Fibroblast of skin of back (primary cell): ENCODE results near the gene SLC48A1.
"Not testable (repeated sequence)": the region's sequence is repeated elsewhere in the genome, so short reads cannot be mapped to it uniquely, and the experiment has no call there.

ENCODE experiments used
- DNase-seq: peaks from one replicate; pipeline ENCODE4 v3.0.0-alpha.2; 2013

The SLC48A1 gene

GRCh38 chr12:47794679-47795078 lies 21.6 kb downstream of the SLC48A1 start:
- no peak for DNase-seq

DNA sequence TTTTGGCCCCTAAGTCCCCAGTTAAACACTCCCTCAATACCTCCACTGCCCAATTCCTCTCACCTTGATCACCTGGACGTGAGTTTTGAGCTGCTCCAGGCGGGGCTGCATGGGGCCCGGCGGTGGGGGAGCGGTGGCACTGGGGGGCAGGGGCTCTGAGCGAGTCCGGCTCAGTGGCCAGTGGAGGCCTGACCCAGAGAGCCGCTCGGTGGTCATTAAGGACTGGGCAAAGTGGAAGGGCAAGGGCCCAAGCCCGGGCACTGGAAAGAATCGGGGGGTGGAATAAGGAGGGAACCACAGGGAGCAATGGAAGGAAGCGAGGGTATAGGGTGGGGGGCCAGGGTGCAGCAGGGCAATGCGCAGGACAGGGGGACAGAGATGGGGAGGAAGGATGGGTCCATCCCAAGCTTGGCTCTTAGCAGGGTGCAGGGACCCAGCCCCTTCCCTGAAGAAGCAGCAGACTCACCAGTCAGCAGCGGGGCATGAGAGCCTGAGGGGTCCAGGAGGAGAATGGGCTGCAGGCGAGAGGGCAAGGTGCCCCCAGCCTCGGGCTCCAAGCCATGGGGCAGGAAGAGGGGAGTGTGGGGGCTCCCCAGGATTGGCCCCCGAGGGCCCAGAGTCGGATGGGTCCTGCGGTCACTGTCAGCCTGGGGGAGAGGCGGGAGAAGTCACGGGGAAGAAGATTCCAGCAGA lies 22.2 kb downstream of the SLC48A1 start:
- DNase-seq: no peak

DNA sequence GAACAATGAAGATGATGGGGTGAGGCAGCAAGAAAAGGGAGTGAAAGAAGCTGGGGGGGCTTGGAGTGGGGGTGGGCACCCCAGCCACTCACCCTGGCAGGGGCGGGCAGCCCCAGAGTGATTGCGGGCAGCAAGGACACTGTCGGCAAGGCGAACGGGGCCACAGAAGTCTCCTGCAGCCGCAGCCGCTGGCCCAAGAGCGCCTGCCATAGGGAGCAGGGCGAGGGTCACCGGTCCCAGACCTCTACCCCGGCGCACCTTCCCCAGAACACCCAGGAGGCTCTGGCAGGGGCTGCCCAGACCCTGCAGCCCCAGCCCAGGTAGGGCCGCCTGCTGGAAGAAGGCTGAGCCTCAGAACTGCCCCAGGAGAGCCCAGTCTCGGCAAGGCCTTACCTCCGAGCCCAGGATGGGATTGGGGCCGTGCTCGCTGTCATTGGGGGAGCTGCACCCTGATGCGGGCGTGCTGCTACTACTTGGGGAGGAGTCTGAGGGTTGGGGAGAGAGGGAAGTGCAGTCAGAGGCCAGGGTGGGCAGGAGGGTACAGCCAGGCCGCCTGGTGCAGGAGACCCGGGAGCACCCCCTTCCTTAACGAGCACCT lies 22.9 kb downstream of the SLC48A1 start:
- DNase-seq: no peak

DNA sequence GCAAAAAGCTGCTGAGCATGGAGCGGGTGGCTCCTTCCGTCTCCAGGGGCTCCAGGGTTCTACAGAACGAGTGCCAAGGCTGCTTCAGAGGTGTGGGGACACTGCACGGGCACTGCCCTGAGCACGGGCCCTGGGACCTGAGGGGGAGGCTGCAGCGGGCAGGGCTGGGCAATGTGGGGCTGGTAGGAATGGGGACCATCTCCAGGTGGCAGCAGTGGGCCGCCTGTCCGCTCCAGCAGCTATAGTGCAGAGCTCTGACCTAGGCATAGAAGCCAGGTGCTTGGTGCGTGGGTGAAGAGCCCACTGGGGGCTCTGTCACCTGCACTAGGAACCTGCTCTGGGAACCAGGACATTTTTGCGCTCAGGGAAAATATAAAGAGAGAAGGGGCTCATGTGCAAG lies 24.4 kb downstream of the SLC48A1 start:
- DNase-seq: no peak

- no peak for DNase-seq
Observed at GRCh38 chr12:47798382-47798948, 25.4 kb downstream of the SLC48A1 start.

GRCh38 chr12:47799357-47799955 lies 26.4 kb downstream of the SLC48A1 start:
- no peak for DNase-seq

- no peak for DNase-seq
Observed at GRCh38 chr12:47800582-47800981, 27.5 kb downstream of the SLC48A1 start.

DNA sequence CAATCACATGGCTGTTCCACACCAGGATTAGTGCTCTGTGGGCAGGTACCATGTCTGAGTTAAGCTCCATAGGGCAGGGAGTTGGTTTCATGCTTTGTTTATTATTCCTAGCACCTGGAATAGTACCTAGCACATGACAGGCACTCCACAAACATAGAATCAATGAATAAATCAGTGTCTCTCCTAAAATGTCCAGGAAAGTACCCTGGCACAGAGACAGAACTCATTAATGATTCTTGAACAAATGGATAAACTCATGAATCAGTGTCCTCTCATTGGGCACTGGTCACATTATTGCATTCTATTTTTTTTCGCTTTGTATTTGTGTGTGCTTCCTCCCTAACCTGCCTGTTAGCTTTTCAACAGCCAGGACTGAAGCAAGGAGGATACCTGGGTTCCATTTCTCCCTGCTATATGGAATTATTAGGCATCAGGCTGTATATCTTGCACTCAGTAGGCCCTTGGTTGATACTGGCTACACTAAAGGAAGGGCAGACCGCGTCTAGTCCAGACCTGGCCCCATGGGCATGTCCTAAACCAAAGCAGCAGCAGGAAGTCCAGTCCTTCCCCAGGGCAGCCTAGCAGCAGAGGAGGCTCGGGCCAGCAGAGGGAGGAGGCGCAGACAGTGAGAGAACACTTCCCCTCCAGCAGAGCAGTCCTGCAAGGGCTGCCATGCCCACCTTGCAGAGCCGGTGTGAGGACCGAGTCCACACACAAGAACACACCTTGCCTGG lies 28.3 kb downstream of the SLC48A1 start:
- DNase-seq: no peak

DNA sequence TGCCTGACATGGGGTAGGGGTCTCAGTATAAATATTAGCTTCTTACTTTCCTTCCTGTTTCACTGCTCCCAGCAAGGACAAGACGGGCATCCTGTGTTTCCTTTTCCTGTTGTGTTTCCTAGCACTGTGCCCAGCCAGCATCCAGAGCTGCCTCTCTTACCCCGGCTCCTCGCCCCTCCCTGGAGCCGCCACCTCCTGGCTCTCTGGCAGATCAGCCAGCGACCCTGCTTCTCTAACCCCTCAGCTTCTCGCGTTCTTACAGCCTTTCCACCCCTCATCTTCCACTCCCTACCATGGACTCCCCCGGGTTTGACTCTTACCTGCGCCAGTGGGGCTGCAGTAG lies 28.8 kb downstream of the SLC48A1 start:
- DNase-seq: no peak

DNA sequence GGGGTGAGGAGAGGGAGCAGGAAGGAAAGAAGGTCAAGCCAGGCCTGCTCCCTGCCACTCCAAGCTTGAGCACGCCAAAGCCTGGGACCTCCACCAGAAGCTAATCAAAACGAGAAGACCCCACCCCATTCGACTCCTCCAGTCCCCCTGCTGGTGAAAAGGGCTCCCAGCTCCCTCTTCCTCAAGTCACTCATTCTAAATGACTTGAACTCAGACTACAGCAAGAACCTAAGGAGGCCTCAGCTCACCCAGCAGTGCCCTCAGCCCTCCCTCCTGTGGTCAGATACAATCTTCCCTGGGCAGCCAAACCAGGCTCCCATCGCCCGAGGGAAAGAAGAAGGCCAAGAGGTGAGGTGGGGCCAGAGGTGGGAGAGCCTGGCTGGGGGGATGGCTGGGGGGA lies 29.3 kb downstream of the SLC48A1 start:
- no peak for DNase-seq

DNA sequence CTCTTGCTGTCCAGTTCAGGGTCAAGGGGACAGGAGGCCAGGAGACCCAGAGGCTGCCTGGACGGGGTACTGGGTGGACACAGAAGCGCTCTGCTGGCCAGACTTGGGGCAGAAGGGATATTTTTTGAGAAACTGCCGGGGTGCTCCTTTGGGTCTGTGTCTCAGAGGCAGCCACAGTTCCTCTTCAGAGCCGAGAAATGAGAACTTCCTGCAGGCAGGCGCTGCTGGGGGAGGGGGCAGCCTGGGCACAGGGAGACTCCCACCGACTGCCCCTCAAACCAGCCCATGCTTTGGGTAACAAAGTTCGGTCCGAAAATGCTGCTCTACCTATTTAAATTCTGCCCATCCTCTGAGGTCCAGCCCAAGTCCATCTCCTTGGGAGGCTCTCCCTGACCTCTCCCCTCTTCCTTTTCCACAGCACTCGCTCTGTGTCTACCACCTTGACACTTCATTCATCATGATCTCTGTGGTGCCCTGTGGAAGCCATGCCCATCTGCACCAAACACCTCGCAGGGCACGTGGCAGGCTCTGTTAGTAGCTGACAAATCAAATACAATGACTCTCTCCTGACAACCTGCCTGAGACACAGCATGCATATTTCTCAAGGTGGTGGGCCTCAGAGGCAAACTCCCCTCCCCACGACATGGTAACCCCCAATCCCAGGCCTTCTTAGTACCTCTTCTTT lies 30.3 kb downstream of the SLC48A1 start:
- DNase-seq: no peak

- no peak for DNase-seq
Observed at GRCh38 chr12:47804171-47804570, 31.1 kb downstream of the SLC48A1 start.

GRCh38 chr12:47805417-47805816 lies 32.4 kb downstream of the SLC48A1 start:
- DNase-seq: no peak

DNA sequence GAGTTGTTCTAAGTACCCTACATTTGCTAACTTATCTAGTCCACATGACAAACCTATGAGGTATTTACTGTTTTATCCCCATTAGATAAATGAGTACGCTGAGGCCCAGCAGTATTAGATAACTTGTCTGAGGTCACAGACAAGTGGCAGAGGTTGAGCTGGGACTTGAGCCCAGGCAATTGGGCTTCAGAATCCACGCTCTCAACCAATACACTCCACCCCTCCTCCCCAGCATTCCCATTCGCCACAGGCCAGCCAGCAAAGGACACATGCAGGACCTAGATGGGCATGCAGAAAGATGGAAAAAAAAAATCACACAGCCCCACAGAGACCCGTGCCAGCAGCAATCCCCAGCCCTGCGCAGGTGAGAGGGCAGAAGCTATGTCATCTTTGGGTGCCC lies 34.3 kb downstream of the SLC48A1 start:
- no peak for DNase-seq

- DNase-seq: peak; percentile 57
Observed at GRCh38 chr12:47808050-47808449, 35.0 kb downstream of the SLC48A1 start.

GRCh38 chr12:47808574-47809365 lies 35.7 kb downstream of the SLC48A1 start:
- no peak for DNase-seq

GRCh38 chr12:47809518-47809917 lies 36.5 kb downstream of the SLC48A1 start:
- DNase-seq: not testable (repeated sequence)

- DNase-seq: no peak
Observed at GRCh38 chr12:47811072-47811396, 38.0 kb downstream of the SLC48A1 start.

GRCh38 chr12:47811581-47812484 lies 38.8 kb downstream of the SLC48A1 start:
- DNase-seq: peak; percentile 84

GRCh38 chr12:47812797-47813510 lies 39.9 kb downstream of the SLC48A1 start:
- DNase-seq: peak; percentile 97
